GM23248 (cell line): ENCODE data around the gene OXSR1. TPM values are rescaled to one million over a fixed set of nuclear protein-coding genes. Genes with fewer than 3 reads are reported as not detected.

Source experiments
- DNase-seq: peaks from one replicate; pipeline ENCODE4 v3.0.0-alpha.2; 2015
- H2AFZ ChIP-seq: fragments of 200-600 bp; sonication (generic); 2 replicates; pipeline ENCODE4 v1.6.1; 2016; ENCODE audit warnings: antibody characterized with exemption
- H3F3A ChIP-seq: fragments of 200-600 bp; sonication (generic); 2 replicates; pipeline ENCODE4 v1.6.1; 2016; ENCODE audit warnings: mild to moderate bottlenecking, antibody characterized with exemption, mixed run types; ENCODE audit not compliant: insufficient read depth
- H3K27ac ChIP-seq: fragments of 200-600 bp; sonication (generic); 2 replicates; pipeline ENCODE4 v1.5.1; 2016; ENCODE audit warnings: mild to moderate bottlenecking
- H3K27me3 ChIP-seq: fragments of 200-600 bp; sonication (generic); replicated peaks from 2 replicates; pipeline ENCODE4 v1.6.1; 2016; ENCODE audit warnings: mild to moderate bottlenecking; ENCODE audit not compliant: insufficient read depth
- H3K36me3 ChIP-seq: fragments of 200-600 bp; sonication (generic); 2 replicates; pipeline ENCODE4 v1.6.1; 2016; ENCODE audit warnings: low read depth, mild to moderate bottlenecking
- H3K4me1 ChIP-seq: fragments of 200-600 bp; sonication (generic); 2 replicates; pipeline ENCODE4 v1.6.1; 2016; ENCODE audit warnings: mild to moderate bottlenecking; ENCODE audit not compliant: insufficient read depth
- H3K4me2 ChIP-seq: fragments of 200-600 bp; sonication (generic); one replicate; pipeline ENCODE4 v1.6.1; 2016; ENCODE audit warnings: mild to moderate bottlenecking; ENCODE audit not compliant: unreplicated experiment
- H3K4me3 ChIP-seq: fragments of 200-600 bp; sonication (generic); 2 replicates; pipeline ENCODE4 v1.5.1; 2016; ENCODE audit warnings: mild to moderate bottlenecking
- H3K79me2 ChIP-seq: fragments of 200-600 bp; sonication (generic); 2 replicates; pipeline ENCODE4 v1.6.1; 2016; ENCODE audit warnings: mild to moderate bottlenecking; ENCODE audit not compliant: insufficient read depth
- H3K9ac ChIP-seq: fragments of 200-600 bp; sonication (generic); 2 replicates; pipeline ENCODE4 v1.6.1; 2016; ENCODE audit warnings: mild to moderate bottlenecking
- H3K9me2 ChIP-seq: fragments of 200-600 bp; sonication (generic); 2 replicates; pipeline ENCODE4 v1.6.1; 2016; ENCODE audit warnings: mixed run types, mild to moderate bottlenecking, moderate library complexity; ENCODE audit not compliant: insufficient read depth
- H3K9me3 ChIP-seq: fragments of 200-600 bp; sonication (generic); one replicate; pipeline ENCODE4 v1.6.1; 2017; ENCODE audit warnings: low read depth
- H4K20me1 ChIP-seq: fragments of 200-600 bp; sonication (generic); 2 replicates; pipeline ENCODE4 v1.6.0; 2016; ENCODE audit not compliant: insufficient read depth
- EZH2 ChIP-seq: fragments of 200-600 bp; sonication (generic); IDR thresholded peaks from 2 replicates; pipeline ENCODE4 v1.6.1; 2018; ENCODE audit warnings: antibody characterized with exemption, mild to moderate bottlenecking; ENCODE audit not compliant: insufficient read depth, poor library complexity, severe bottlenecking
- EZH2phosphoT487 ChIP-seq: fragments of 200-600 bp; sonication (generic); IDR thresholded peaks from 2 replicates; pipeline ENCODE4 v1.6.1; 2018; ENCODE audit warnings: antibody characterized with exemption, moderate library complexity, mild to moderate bottlenecking, low read depth; ENCODE audit not compliant: insufficient read depth
- WGBS, 2 experiments: methylation state at CpG; one replicate each; pipeline ENCODE4 v1.1.6; 2015 to 2017; ENCODE audit warnings: low lambda C conversion rate in 2 of 2, low coverage in 1 of 2; ENCODE audit errors: missing lambda C conversion rate in 2 of 2; 5-methylcytosine and 5-hydroxymethylcytosine counted together
- in situ Hi-C: fragments of 300-500 bp; cut with MboI; formaldehyde crosslinking; loops from 2 replicates; pipeline ENCODE4 v1.15.0; 2020
- polyA plus RNA-seq: library from polyadenylated mRNA; unstranded; fragments of >200 nt; fragmentation: Nextera tagmentation; extraction: Ambion mirVana; gene quantifications from 2 replicates; pipeline ENCODE4 v1.2.1, GENCODE V29; 2016
- total RNA-seq: library from RNA; depleted of rRNA; stranded (reverse); fragments of >200 nt; shearing (Covaris generic); gene quantifications from 2 replicates; pipeline ENCODE4 v1.2.3, GENCODE V29; 2014

The OXSR1 gene
- total and polyA plus RNA-seq, 2 experiments from 2014 or later, result 17.1 to 29.5 TPM

DNA sequence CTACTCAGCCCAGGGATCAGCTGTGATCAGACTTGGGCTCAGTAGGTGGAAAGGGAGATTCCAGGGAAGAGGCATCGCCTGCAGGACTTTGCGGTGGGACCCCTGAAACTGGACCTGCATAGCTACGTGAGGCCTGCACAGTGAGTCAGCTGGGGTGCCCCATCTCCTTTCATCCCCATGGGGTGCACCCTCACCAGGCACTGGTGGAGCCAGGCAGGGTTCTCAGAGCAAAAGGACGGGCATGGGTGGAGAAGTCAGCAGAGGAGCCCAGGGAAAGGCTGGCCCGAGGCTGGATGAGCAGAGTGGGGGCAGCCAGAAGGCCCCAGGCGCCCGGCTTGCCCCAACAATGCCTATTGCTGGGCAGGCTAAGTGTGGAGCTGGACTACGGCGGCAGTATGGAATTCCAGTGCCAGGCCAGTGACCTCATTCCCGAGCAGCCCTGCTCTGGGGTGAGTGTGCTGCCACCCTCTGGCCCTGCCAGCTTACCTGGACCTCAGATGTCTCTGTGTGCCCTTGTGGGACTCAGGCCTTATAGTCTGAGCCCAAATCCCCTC is 48.1 kb upstream of the OXSR1 start:
- Histone ChIP-seq H4K20me1 (no peaks in the 10 kb centered on the region), H2AFZ (no peak overlapping the region), H3K9ac (no peak overlapping the region), H3K9me2 (no peaks in the 10 kb centered on the region), H3F3A (no peaks in the 10 kb centered on the region), H3K27me3 (no peaks in the 10 kb centered on the region), H3K27ac (no peak overlapping the region), H3K36me3 (no peaks in the 10 kb centered on the region), H3K9me3 (no peaks in the 10 kb centered on the region), H3K4me2 (no peak overlapping the region), H3K79me2 (no peaks in the 10 kb centered on the region), H3K4me3 (no peak overlapping the region), H3K4me1 (no peaks in the 10 kb centered on the region)
- no peak for TF ChIP-seq EZH2
- no peak for TF ChIP-seq EZH2phosphoT487
- in situ Hi-C loops, result loop anchor here (25.0 kb wide), 1 partner anchor 370 kb away; the partner anchor contains the start of gene EXOG
- DNase-seq, result peak; percentile 32
- WGBS, 2 experiments, result 62 to 70% methylated on average over 9 to 10 of the region's 10 CpGs

DNA sequence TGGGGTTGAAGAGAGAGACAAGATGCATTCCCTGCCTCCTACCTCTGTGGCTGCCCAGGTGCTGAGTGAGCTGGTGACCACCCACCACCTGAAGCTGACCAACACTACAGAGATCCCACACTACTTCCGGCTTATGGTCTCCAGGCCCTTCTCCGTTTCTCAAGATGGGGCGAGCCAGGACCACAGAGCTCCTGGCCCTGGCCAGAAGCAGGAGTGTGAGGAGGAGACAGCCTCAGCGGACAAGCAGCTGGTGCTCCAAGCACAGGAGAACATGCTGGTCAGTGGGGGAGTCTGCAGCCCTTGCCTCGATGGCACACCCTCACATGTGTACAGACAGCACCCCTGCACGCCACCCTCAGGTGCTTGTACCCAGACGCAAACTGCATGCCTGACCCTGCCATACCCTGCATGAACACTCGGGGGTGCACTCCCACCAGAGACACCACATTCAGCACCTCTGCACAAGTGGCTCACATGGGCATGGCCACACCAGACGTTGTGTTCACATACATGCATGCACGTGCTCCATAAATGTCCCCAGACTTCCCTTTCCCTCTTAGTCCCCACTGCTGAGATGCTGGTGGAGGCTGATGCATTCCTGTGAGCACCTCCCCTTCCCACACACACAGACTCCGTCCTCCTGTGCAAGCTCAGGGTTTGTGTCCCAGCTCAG is 47.5 kb upstream of the OXSR1 start:
- Histone ChIP-seq H2AFZ (no peak overlapping the region), H3K27me3 (no peaks in the 10 kb centered on the region), H3K79me2 (no peaks in the 10 kb centered on the region), H3K9me3 (no peaks in the 10 kb centered on the region), H3K27ac (no peak overlapping the region), H4K20me1 (no peaks in the 10 kb centered on the region), H3K4me1 (no peaks in the 10 kb centered on the region), H3K9ac (no peak overlapping the region), H3K36me3 (no peaks in the 10 kb centered on the region), H3K4me2 (no peak overlapping the region), H3F3A (no peaks in the 10 kb centered on the region), H3K4me3 (no peak overlapping the region), H3K9me2 (no peaks in the 10 kb centered on the region)
- in situ Hi-C loops, result loop anchor here (25.0 kb wide), 1 partner anchor 369 kb away; the partner anchor contains the start of gene EXOG
- peak; percentile 78 for DNase-seq
- no peak for TF ChIP-seq EZH2phosphoT487
- no peak for TF ChIP-seq EZH2
- 42 to 51% methylated on average over 9 to 11 of the region's 11 CpGs for WGBS, 2 experiments

DNA sequence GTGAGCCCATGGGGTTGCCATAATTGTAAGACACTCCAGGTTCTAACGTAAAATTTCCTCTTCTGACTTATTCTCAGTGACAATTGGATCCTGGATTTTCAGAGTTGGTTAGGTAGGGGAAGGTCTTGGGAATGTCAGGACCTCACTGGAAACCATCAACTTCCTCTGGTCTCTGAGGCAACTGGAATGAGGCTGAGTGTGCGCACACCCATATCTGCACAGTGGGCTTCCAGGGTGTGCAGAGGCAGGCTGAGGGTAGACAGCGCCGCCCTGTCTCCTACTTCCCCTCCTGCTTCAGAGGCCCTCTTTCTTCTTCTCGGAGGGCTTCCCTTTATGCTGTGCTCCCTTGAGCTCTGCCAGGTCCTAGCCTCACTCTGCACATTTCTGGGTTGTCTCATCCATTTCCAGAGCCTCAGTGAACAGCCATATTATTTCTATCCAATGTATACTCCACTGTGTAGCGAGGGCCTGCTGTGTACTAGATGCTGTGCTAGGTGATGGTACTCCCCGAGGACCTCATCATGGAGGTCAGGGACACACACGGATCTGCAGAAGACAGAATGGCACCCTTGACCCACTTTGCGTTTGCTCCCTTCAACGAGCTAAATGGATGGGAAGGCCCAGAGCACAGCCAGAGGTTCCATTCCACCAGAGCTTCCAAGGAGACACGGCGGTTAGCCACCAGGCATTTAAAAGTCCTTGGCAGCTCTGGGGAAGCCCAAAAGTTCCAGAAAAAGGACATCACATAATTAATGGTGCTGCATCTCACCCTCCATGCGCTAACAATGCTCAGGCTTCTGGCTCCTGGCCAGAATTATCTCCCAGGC is 46.7 kb upstream of the OXSR1 start:
- WGBS, 2 experiments, result 86% methylated on average over 13 of the region's 13 CpGs
- no peaks in the 10 kb centered on the region for H3K27me3 ChIP-seq
- no peak overlapping the region for H3K4me2 ChIP-seq
- H3K36me3 ChIP-seq, result no peaks in the 10 kb centered on the region
- H3K4me1 ChIP-seq, result no peaks in the 10 kb centered on the region
- no peak overlapping the region for H3K4me3 ChIP-seq
- no peaks in the 10 kb centered on the region for H4K20me1 ChIP-seq
- in situ Hi-C loops, result loop anchor here (25.0 kb wide), 1 partner anchor 369 kb away; the partner anchor contains the start of gene EXOG
- H3K27ac ChIP-seq, result no peak overlapping the region
- H3K9me2 ChIP-seq, result no peaks in the 10 kb centered on the region
- no peak for DNase-seq
- no peak overlapping the region for H3K9ac ChIP-seq
- H3F3A ChIP-seq, result no peaks in the 10 kb centered on the region
- H3K9me3 ChIP-seq, result no peaks in the 10 kb centered on the region
- no peak for TF ChIP-seq EZH2phosphoT487
- no peak for TF ChIP-seq EZH2
- no peaks in the 10 kb centered on the region for H3K79me2 ChIP-seq
- no peak overlapping the region for H2AFZ ChIP-seq

DNA sequence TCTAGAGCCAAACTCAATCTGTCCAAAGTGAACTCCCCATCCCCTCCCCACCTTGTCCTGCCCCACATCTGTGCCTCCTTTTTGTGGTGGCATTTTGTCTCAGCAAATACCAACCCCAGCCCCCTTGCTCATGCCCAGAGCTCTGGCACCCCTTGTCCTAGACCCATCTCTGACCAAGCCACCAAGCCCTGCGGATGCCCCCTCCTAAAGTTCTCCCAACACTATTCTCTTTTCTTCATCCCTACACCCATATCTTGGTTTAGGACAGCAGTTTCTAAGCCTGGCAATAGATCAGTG is 46.1 kb upstream of the OXSR1 start:
- Histone ChIP-seq H3K9me2 (no peaks in the 10 kb centered on the region), H3K9ac (no peak overlapping the region), H3K27ac (no peak overlapping the region), H3K4me3 (no peak overlapping the region), H4K20me1 (no peaks in the 10 kb centered on the region), H3K27me3 (no peaks in the 10 kb centered on the region), H3K36me3 (0 out of 2 replicates have a peak, but pooled peaks cover under 1% of the 10 kb centered on the region), H3F3A (no peaks in the 10 kb centered on the region), H3K4me2 (no peak overlapping the region), H2AFZ (no peak overlapping the region), H3K9me3 (no peaks in the 10 kb centered on the region), H3K79me2 (no peaks in the 10 kb centered on the region), H3K4me1 (no peaks in the 10 kb centered on the region)
- TF ChIP-seq EZH2phosphoT487 (no peak), EZH2 (no peak)
- DNase-seq, result no peak
- in situ Hi-C loops, result loop anchor here (25.0 kb wide), 1 partner anchor 368 kb away; the partner anchor contains the start of gene EXOG
- 100% methylated on average over 1 of the region's 1 CpG for WGBS, 2 experiments
